Colonic mucosa (tissue), 4 donors: ENCODE data around the gene ZEB2. TPM values are rescaled to one million over a fixed set of nuclear protein-coding genes. Genes with fewer than 3 reads are reported as not detected.

Source experiments
- DNase-seq: peaks from one replicate; pipeline ENCODE4 v3.0.0-alpha.2; 2020
- H3K27ac ChIP-seq: fragments of 200-600 bp; one replicate; pipeline ENCODE4 v1.8.0; 2021
- H3K27me3 ChIP-seq: fragments of 200-600 bp; one replicate; pipeline ENCODE4 v1.8.0; 2021
- H3K36me3 ChIP-seq: fragments of 200-600 bp; one replicate; pipeline ENCODE4 v1.8.0; 2021
- H3K4me1 ChIP-seq: fragments of 200-600 bp; one replicate; pipeline ENCODE4 v1.8.0; 2021; ENCODE audit warnings: mild to moderate bottlenecking
- H3K4me3 ChIP-seq: fragments of 200-600 bp; one replicate; pipeline ENCODE4 v1.8.0; 2021
- H3K9ac ChIP-seq, 2 donors: one replicate each; pipeline ENCODE4 v1.7.0; 2013; ENCODE audit warnings: control low read depth in 2 of 2, low read depth in 2 of 2, low read length in 2 of 2
- H3K9me3 ChIP-seq: fragments of 200-600 bp; one replicate; pipeline ENCODE4 v1.8.0; 2021
- intact Hi-C: fragments of 100-400 bp; cut with DNase I; formaldehyde crosslinking; loops from one replicate; pipeline ENCODE4 v1.14.1; 2022
- total RNA-seq, 2 donors: library from RNA; stranded (reverse); fragmentation: NEBNext Ultra II Directional in 1 of 2; extraction: Animal tissue kit (Norgen Biotek cat#: 25700) in 1 of 2; gene quantifications; one replicate each; pipeline ENCODE4 v1.2.1, GENCODE V29; 2021
- TF ChIP-seq, protein P1 (sequence below): fragments of 200-600 bp; IDR thresholded peaks from one replicate; pipeline ENCODE4 v1.8.0; 2022; ENCODE audit warnings: antibody characterized with exemption, mild to moderate bottlenecking
- donor health status: healthy.
- donor health status: DM: no; HTN: no; CAD: no.
- donor health status: DM: no; HTN: no; CAD: no.

ZEB2 gene
- total RNA-seq, 2 donors from 2014 or later, result 17.4 to 29.6 TPM

- DNase-seq, result no peak
- Histone ChIP-seq H3K36me3 (no peaks in the 10 kb centered on the region), H3K27me3 (no peaks in the 10 kb centered on the region), H3K4me1 (no peaks in the 10 kb centered on the region), H3K27ac (no peak overlapping the region), H3K4me3 (no peak overlapping the region), H3K9me3 (no peaks in the 10 kb centered on the region), H3K9ac (no peak overlapping the region)
- TF ChIP-seq, protein P1, sequence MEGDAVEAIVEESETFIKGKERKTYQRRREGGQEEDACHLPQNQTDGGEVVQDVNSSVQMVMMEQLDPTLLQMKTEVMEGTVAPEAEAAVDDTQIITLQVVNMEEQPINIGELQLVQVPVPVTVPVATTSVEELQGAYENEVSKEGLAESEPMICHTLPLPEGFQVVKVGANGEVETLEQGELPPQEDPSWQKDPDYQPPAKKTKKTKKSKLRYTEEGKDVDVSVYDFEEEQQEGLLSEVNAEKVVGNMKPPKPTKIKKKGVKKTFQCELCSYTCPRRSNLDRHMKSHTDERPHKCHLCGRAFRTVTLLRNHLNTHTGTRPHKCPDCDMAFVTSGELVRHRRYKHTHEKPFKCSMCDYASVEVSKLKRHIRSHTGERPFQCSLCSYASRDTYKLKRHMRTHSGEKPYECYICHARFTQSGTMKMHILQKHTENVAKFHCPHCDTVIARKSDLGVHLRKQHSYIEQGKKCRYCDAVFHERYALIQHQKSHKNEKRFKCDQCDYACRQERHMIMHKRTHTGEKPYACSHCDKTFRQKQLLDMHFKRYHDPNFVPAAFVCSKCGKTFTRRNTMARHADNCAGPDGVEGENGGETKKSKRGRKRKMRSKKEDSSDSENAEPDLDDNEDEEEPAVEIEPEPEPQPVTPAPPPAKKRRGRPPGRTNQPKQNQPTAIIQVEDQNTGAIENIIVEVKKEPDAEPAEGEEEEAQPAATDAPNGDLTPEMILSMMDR, result no peak
- intact Hi-C loops, result no loop called here
These were observed 10.7 kb upstream of the ZEB2 start for GRCh38 chr2:144530596-144530995.

DNA sequence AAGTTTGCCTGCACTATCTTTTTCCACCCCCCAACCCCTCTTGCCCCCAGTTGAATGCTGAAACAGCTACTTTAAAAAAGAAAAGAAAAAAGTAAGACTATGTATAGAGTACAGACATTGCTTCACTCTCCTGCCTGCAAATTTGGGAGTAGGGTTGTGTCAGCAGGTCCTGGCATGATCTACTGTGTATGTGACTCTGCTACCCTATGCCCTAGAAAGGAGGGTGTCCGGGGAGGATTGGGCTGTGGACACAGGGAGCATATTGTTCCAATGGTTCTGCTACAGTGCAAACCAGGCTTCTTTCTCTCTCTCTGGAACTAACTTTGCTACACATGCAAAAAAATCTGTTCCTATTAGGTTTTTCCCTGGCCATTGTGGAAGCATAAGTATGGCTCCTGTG lies 9.9 kb upstream of the ZEB2 start:
- H3K36me3 ChIP-seq, result no peaks in the 10 kb centered on the region
- H3K9me3 ChIP-seq, result no peaks in the 10 kb centered on the region
- H3K27me3 ChIP-seq, result peaks cover 6% of the 10 kb centered on the region
- intact Hi-C loops, result no loop called here
- TF ChIP-seq, protein P1, result no peak
- no peaks in the 10 kb centered on the region for H3K4me1 ChIP-seq
- no peak overlapping the region for H3K27ac ChIP-seq
- no peak overlapping the region for H3K4me3 ChIP-seq
- DNase-seq, result no peak
- no peak overlapping the region for H3K9ac ChIP-seq

- Histone ChIP-seq H3K4me1 (no peaks in the 10 kb centered on the region), H3K36me3 (no peaks in the 10 kb centered on the region), H3K27me3 (peaks cover 18% of the 10 kb centered on the region), H3K27ac (no peak overlapping the region), H3K4me3 (no peak overlapping the region), H3K9ac (no peak overlapping the region), H3K9me3 (no peaks in the 10 kb centered on the region)
- intact Hi-C loops, result no loop called here
- TF ChIP-seq, protein P1, result no peak
- DNase-seq, result no peak
These were observed 8.2 kb upstream of the ZEB2 start for GRCh38 chr2:144528108-144528507.

DNA sequence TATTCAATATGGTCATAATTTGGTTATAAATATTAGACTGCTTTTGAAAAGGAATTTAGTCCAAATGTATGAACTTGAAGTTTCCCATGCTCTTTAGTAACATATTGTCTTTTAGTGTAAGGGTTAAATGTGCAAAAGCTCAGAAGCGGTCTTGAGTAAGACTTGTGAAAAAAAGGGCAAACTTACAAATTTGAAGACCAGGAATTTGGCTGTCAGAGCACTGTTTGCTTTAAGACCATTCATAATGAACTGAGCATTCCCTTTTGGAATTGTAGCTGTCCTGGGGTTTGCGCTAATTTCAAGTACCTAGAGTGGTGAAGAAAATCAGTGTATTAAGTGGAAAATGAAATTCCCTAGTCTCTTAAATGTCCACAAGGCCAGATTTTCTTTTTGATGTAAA lies 6.9 kb upstream of the ZEB2 start:
- Histone ChIP-seq H3K9ac (no peak overlapping the region), H3K27ac (no peak overlapping the region), H3K4me1 (no peaks in the 10 kb centered on the region), H3K36me3 (no peaks in the 10 kb centered on the region), H3K27me3 (peaks cover 27% of the 10 kb centered on the region), H3K4me3 (no peak overlapping the region), H3K9me3 (no peaks in the 10 kb centered on the region)
- DNase-seq, result no peak
- intact Hi-C loops, result no loop called here
- TF ChIP-seq, protein P1, result no peak

DNA sequence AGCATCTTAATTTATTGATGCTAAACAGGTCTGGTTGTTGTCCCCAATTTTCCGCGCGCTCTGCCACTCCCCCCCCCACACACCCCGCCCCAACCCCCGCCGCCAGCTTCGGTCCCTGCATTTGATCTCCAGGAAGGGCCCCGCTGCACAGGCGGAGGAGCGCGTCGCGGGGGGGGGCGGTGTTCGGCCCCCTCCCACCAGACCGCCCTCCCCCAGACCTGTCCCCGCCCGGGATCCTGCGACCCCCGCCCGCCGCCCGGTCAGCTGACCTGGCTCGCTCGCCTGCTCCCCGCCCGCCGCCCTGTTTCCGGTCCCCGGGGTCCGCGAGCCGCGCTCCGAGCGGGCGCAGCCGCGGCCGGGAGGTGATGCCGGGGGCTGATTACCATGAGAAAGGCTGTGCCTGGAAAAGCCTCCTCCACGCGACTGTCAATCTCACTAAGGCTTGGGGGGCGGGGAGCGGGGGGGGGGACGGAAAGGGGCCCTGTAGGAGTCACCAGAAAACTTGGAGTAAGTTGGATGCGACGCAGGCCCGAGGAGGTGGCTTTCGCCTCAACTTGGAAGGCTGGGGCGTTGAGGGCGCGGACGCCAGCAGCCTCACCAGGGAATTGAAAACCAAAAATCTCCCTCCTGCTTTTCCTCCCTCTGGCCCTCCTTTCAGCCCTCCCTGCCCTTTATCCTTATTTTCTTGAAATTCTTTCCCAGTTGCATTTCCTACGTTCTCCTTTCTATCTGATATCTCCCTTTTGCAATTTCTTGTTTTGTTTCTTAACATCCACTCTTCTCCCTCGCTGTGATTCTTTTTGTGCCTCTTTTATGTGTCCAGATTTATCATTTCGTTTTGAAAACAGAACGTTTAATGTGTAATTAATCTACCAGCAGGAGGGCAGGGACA lies 4.4 kb upstream of the ZEB2 start:
- Histone ChIP-seq H3K27ac (peak overlapping the region; percentile 70), H3K27me3 (peaks cover 30% of the 10 kb centered on the region), H3K9me3 (no peaks in the 10 kb centered on the region), H3K36me3 (no peaks in the 10 kb centered on the region), H3K9ac (peak overlapping the region; percentile 35 to 46), H3K4me3 (peak overlapping the region; percentile 25), H3K4me1 (no peaks in the 10 kb centered on the region)
- no peak for DNase-seq
- intact Hi-C loops, result no loop called here
- TF ChIP-seq, protein P1, result no peak
